CD4-positive, alpha-beta T cell treated with Interleukin-6 for 4 hours (primary cell): ENCODE data around the gene GAMT.

Experiments used
- DNase-seq: peaks from one replicate; pipeline ENCODE4 v3.0.0-alpha.2; 2020; ENCODE audit warnings: mixed read lengths

Gene GAMT

DNA sequence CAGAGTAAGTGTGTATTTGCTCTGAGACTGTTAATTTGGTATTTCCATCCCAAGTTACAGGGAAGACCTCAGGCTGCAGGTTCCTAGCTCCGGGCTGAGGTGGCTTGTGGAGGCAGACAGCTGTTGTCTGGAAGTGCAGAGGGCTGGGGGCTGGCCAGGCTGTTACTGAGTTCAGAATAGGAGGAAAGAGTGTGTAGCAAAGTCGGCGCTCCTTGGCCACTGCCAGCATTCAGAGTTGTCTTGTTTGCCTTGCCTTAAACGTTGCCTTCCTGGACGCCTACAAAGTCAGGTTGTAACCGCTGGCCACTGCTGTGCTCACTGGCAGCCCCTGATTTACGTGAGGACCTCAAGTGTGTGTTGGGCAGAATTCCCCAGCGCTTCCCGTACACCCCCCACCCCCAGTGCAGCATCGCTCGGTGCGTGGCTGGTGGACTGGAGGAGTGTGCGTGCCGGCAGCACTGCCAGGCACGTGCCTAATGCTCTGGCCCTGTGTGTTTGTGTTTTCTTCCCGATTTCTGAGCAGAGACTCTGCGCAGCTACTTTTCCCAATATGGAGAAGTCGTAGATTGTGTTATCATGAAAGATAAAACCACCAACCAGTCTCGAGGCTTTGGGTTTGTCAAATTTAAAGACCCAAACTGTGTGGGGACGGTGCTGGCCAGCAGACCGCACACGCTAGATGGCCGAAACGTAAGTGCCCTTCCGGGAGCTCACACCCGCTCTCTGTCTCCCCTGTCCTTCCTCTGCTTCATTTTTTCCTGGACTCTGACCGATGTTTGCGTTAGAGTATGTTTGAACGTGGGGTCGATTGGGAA, 16.5 kb upstream of the GAMT start:
- DNase-seq = no peak

GRCh38 chr19:1417145-1417544, 15.8 kb upstream of the GAMT start:
- DNase-seq = no peak

GRCh38 chr19:1416014-1416841, 14.9 kb upstream of the GAMT start:
- DNase-seq = no peak

- no peak for DNase-seq
Measured at GRCh38 chr19:1412995-1413800, 11.9 kb upstream of the GAMT start.

- DNase-seq = no peak
Measured at GRCh38 chr19:1412323-1412923, 11.1 kb upstream of the GAMT start.

DNA sequence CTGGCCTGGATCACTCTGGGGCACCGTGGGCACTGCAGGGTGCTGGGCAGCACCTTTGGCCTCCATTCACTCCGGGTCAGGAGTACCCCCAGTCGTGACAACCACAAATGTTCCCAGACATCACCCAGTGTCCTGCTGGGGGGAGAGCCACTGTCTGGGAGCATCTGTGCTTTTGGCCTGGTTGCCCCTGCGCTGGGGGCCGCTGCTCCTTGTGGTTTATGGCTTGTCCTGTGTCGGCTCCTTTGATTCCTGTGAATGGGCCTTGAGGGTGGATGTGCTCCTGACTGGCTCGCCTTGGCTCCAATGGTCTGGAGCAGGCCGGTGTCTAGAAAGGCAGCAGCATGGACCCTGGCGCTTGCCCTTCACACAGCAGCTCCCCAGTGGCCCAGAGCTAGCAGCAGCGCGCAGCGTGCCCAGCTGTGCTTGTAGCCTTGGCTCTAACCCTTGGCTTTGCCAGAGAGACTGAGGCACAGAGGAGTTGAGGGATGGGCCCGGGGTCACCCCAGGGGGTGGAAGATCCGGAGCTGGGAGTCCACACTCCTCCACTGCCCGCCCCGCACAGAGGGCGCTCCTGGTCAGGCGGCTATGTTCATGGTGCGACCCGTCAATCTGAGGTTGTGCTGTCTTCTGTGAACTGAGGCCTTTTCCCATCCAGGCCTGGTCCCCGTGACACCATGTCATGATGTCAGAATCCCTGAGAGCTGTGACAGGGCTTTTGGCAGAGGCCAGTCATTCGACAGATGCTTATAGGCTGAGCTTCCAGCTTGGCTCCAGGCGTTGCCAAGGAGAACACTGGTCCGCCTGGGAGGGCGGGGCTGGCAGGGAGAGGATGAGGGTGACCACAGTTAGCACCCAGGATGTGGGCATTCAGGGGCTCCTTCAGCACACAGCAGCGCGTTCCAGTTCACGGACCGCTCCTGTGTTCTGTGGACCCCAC, 10.2 kb upstream of the GAMT start:
- DNase-seq = peak; percentile 21

- no peak for DNase-seq
Measured at GRCh38 chr19:1410789-1411188, 9.4 kb upstream of the GAMT start.

DNA sequence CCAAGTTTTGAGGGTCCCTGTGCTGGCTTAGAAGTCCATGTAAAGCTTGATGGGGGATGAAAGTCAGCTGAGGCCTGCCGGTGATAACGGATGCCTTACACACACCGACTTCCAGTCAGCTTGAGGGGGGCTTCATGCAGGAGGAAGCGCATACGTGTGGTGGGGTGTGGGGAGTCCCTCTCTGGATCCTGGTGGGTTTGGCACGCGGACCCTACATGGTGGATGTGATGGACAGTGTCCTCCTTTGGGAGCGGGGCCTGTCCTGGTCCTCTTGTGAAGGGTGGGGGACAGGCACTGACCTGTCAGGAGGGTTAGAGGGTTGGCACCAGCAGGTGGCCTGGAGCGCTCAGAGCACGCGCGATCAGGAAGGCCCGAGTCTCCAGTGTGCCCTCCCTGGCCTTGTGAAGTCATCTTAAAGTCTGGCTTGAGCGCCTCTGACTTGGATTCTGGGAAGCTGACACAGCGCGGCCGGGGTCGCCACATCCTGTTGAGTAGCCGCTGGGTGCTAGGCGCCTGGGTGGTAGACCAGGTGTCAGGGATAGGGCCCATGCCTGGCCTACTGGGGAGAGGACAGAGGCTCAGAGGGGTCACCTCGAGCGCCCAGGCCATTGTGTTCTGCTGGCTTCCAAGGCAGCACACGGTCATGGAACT, 8.9 kb upstream of the GAMT start:
- DNase-seq = no peak

DNA sequence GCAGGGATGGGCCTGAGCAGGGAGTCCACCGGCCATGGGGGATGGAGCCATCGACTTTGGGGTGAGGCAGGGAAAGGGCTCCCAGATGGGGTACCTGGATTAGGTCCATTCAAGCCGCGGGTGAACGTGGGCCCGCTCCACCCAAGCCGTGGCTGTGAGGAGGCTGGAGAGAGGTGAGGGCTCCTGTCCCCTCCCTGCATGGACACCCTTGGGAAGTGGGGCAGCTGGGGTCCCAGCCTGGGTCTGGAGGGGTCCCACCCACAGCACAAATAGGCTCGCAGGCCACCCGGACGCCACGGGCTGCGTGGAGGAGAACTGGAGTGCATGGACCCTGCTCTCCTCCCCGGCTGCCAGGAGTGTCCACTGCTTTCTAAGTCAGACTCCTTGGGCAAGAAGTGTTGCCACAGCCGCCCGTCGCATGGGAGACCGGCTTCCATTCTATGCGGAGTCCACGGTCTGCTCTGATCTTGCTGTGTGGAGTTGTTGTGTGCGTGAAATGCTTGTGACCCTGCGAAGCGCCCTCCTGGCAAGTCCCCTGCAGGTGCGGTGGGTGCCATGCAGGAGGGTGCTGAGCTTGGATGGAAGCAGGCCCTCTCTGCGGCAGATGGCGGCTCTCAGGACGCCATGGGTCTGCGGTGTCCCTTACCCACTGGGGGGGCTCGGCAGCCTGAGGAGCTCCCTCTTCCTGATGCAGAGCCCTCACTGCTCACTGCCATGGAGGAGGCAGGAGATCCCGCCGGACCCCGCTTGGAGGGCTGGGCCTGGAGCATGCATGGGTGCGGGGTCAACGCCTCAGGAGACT, 8.1 kb upstream of the GAMT start:
- DNase-seq = no peak

DNA sequence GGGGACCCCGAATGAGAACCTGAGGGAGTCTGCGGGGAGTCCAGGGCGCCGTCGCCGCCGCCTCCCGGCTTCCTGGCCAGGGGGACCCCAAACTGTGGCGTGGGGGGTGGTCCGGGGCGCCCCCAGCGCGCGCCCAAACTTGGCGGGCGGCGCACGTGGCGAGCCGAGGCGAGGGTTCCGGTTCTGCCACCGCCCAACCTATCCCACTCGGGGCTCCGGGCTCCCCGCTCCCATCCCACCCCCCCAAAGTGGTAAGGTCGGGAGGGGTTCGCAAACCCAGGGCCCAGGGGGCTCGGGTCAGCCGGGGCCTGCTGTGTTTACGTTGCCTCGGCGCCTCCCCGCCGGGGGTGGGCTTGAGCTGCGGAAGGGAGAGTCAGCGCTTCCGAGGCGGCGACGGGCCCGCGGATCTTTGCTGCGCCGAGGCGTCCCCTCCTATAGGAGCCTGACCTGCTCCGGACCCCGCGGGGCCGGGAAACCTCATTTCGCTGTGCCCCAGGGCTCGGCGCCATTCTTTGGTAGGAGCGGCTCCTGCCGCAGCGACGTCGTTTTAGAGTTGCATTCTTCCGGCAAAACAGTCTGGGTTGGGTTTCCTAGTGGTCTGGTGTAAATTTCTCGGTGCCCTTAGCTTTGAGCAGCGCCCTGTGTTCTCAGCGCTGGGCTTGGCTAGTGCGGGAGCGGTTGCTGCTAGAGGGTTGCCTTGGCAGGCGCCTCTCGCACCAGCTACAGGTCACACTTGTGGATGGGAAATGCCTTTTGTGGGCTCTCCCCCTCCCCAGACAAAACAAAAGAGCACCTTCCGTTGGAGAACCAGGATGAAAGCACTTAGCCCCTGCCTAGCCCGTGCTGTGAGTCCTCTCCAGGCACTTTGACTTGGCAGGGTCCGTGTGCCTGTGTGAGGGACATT, 7.2 kb upstream of the GAMT start:
- DNase-seq = peak; percentile 64

DNA sequence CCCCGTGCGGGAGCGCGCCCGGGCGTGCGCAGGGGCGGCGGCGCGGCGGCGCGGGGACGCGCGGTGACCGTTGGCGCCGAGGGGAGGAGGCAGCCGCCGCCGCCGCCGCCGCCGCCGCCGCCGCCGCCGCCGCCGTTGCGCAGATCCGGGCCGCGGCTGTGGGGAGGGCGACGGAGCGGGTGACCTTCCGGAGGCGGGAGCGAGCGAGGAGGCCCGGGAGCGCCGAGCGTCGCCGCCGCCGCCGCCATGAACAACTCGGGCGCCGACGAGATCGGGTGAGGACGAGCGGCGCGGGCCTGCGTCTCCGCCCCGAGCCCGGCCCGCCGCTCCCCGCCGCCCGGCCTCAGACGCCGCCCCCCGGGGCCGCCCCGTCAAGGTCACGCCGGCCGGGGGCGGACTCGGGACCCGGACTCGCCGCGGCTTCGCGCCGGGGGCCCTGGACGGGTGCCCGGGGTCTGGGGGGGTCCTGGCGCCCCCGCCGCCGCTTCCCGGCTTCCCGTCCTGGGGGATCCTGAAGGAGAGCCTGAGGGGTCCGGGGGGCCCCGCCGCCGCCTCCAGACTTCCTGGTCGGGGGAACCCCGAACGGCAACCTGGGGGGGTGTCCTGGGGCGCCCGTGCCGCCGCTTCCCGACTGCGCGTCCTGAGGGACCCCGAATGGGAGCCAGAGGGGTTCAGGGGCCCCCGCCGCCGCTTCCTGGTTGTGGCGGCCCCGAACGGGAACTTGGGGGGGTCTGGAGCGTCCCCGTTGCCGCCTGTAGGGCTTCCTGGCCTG, 6.4 kb upstream of the GAMT start, which contains the start of gene DAZAP1:
TSS of gene DAZAP1 (plus strand) at position 59 of the 772 bp plus-strand sequence. CDS start at position 247, 188 bp downstream.
- DNase-seq = peak; percentile 39

- DNase-seq = peak; percentile 99
Measured at GRCh38 chr19:1406774-1407527, 5.6 kb upstream of the GAMT start.

DNA sequence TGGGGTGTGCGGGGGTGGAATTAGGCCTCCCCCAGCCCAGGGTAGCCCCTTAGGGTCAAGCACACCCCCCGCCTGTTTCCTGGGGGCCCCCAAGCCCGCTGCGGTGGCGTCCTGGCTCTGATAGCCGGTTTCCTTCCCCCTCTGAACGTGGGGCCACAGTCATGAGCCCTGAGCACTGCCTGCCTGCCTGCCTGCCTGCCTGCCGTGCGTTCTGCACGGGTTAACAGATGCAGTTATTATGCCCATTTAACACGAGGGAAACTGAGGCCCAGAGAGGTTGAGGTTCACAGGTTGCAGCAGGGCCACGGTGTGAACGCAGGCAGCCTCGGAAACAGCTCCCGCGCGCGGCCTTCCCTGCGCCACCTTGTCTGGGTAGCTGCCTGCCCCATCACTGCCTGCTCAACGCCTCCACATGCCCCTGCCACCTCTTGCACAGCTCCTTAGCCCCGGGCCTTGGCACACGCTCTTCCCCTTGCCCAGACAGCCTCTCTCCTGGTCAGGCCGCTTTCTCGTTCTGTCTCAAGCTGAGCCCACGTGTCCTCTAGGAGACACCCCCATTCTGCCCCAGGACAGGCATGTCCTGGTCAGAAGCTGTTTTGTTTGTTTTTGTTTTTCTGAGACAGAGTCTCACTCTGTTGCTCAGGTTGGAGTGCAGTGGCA, 1.2 kb upstream of the GAMT start:
- no peak for DNase-seq

DNA sequence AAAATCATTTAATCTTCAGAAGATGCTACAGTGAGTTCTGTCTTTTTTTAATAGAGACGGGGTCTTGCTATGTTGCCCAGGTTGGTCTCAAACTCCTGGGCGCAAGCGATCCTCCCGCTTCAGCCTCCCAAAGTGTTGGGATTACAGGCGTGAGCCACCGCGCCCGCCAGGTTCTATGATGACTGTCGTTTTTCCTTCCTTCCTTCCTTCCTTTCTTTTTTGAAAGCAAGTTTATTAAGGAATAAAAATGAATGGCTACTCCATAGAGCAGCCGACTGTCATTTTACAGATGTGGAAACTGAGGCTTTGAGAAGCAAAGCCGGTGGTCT, 511 bp upstream of the GAMT start:
- DNase-seq = no peak

- DNase-seq = no peak
Measured at GRCh38 chr19:1400281-1401137, 833 bp downstream of the GAMT start.

GRCh38 chr19:1399745-1400144, 1.6 kb downstream of the GAMT start:
- DNase-seq = no peak
